ENCODE results near the gene CD22. TPM values are rescaled to one million over a fixed set of nuclear protein-coding genes. Genes with fewer than 3 reads are reported as not detected.

CD22 gene
- total and polyA plus RNA-seq, 3 donors from 2014 or later: 10.1 to 15.0 (median 15.0) TPM

DNA sequence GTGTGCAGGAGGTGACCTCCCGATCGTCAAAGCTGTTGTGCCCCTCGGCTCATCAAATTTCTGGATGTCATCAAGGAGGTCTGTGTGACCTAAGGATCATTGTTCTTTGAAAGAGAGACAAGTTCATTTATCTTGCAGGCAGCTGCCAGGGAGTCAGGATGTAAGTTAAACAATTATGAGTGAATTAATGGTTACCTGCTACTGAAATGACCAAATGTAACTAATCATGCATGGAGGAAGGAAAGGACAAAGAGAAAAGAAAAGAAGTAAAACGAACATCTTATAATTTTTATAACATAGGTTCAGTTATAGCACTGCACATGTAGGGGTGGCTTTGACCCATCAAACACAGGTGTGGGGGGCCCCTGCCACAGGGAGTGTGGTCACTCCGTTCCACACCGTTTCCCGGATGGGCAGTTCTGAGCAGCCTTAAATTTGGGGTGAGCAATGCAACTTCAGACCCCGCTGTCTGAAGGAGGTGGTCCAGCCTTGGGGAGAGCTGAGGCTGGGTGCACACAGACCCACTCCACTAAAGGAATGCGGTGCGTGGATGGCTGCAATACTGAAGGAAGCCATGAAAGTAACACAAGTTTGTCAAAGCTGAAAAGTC, 5.3 kb downstream of the CD22 start:
- intact Hi-C loops (cut with DNase I; ENCODE audit: low total_unique reads): no loop called here
- Histone ChIP-seq H3K36me3 (ENCODE audit: low read depth, missing control alignments) (no peaks in the 10 kb centered on the region), H3K9me3 (no peaks in the 10 kb centered on the region), H3K4me3 (no peak overlapping the region), H3K27ac (no peak overlapping the region), H3K4me1 (no peaks in the 10 kb centered on the region), H3K27me3 (no peaks in the 10 kb centered on the region)
- no peak for TF ChIP-seq POLR2A (IDR thresholded peaks at IDR 0.05)
- TF ChIP-seq, protein P1, sequence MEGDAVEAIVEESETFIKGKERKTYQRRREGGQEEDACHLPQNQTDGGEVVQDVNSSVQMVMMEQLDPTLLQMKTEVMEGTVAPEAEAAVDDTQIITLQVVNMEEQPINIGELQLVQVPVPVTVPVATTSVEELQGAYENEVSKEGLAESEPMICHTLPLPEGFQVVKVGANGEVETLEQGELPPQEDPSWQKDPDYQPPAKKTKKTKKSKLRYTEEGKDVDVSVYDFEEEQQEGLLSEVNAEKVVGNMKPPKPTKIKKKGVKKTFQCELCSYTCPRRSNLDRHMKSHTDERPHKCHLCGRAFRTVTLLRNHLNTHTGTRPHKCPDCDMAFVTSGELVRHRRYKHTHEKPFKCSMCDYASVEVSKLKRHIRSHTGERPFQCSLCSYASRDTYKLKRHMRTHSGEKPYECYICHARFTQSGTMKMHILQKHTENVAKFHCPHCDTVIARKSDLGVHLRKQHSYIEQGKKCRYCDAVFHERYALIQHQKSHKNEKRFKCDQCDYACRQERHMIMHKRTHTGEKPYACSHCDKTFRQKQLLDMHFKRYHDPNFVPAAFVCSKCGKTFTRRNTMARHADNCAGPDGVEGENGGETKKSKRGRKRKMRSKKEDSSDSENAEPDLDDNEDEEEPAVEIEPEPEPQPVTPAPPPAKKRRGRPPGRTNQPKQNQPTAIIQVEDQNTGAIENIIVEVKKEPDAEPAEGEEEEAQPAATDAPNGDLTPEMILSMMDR (IDR thresholded peaks at IDR 0.05): no peak
- WGBS, 2 donors: 89 to 94% methylated on average over 10 of the region's 10 CpGs
- DNase-seq: no peak

DNA sequence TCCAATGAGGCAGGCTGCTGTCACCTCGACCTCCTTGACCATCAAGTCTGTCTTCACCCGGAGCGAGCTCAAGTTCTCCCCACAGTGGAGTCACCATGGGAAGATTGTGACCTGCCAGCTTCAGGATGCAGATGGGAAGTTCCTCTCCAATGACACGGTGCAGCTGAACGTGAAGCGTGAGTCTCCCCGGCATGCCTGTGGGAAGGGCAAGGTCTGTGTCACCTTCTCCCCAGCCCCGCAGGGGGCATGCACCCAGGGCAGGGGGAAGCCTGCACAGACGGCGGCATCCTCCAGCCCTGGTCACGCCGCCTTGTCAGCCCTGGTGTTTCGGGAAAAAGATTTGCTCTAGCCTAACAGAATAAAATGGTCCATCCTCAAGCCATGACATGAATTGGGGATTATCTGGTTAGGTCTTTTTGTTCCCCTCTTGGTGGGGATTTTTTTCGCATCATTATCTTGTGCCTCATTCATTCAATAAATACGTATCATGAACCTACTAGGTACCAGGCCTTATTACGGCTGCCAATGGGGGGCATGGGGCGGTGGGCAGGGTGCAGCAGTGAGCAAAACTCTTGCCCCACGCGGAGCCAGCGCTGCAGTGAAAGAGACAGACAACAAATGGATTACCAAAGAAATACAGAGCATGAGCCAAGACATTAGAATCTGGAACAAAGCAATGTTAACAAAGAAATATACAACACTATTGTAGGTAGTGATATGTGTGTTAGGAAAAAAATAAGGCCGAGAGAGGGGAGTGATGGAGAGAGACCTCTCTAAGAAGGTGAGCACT, 7.4 kb downstream of the CD22 start:
- Histone ChIP-seq H3K36me3 (ENCODE audit: low read depth, missing control alignments) (no peaks in the 10 kb centered on the region), H3K27ac (no peak overlapping the region), H3K4me1 (no peaks in the 10 kb centered on the region), H3K9me3 (no peaks in the 10 kb centered on the region), H3K27me3 (no peaks in the 10 kb centered on the region), H3K4me3 (no peak overlapping the region)
- WGBS, 2 donors: 91 to 94% methylated on average over 14 to 21 of the region's 21 CpGs
- DNase-seq: no peak
- TF ChIP-seq, protein P1 (IDR thresholded peaks at IDR 0.05): no peak
- TF ChIP-seq POLR2A (IDR thresholded peaks at IDR 0.05): no peak
- intact Hi-C loops (cut with DNase I; ENCODE audit: low total_unique reads): no loop called here

GRCh38 chr19:35337097-35337983, 8.4 kb downstream of the CD22 start:
- Histone ChIP-seq H3K4me3 (no peak overlapping the region), H3K9me3 (no peaks in the 10 kb centered on the region), H3K27ac (no peak overlapping the region), H3K27me3 (no peaks in the 10 kb centered on the region), H3K36me3 (ENCODE audit: low read depth, missing control alignments) (no peaks in the 10 kb centered on the region), H3K4me1 (no peaks in the 10 kb centered on the region)
- WGBS, 2 donors: 75 to 77% methylated on average over 19 to 25 of the region's 25 CpGs
- TF ChIP-seq POLR2A (IDR thresholded peaks at IDR 0.05): no peak
- TF ChIP-seq, protein P1 (IDR thresholded peaks at IDR 0.05): no peak
- DNase-seq: no peak
- intact Hi-C loops (cut with DNase I; ENCODE audit: low total_unique reads): no loop called here

DNA sequence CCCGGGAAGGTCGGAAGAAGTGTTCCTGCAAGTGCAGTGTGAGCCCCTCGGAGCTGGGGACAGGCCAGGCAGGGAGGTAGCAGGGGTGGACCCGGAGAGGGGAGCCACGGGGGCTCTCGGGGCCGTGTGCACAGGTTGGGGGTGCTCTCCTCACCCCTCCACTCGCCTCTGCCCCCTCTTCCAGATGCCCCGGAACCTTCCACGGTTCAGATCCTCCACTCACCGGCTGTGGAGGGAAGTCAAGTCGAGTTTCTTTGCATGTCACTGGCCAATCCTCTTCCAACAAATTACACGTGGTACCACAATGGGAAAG, 9.0 kb downstream of the CD22 start:
- Histone ChIP-seq H3K4me1 (no peaks in the 10 kb centered on the region), H3K27ac (no peak overlapping the region), H3K9me3 (no peaks in the 10 kb centered on the region), H3K4me3 (no peak overlapping the region), H3K36me3 (ENCODE audit: low read depth, missing control alignments) (no peaks in the 10 kb centered on the region), H3K27me3 (no peaks in the 10 kb centered on the region)
- intact Hi-C loops (cut with DNase I; ENCODE audit: low total_unique reads): no loop called here
- DNase-seq: no peak
- TF ChIP-seq POLR2A (IDR thresholded peaks at IDR 0.05): no peak
- TF ChIP-seq, protein P1 (IDR thresholded peaks at IDR 0.05): no peak
- 88% methylated on average over 4 to 13 of the region's 13 CpGs for WGBS, 2 donors
